Body of pancreas (tissue), 4 donors: ENCODE results near the gene STK17A. TPM values are rescaled to one million over a fixed set of nuclear protein-coding genes. Genes with fewer than 3 reads are reported as not detected.
A peak's percentile ranks its signal among the peaks of the same experiment; 100 is the strongest.

ENCODE experiments used
- ATAC-seq: fragments of 150-250 bp; one replicate; pipeline ENCODE4 v1.9.1; 2016
- DNase-seq, 4 donors: peaks; one replicate each; pipeline ENCODE4 v3.0.0-alpha.2; 2019
- H3K27ac ChIP-seq, 4 donors: fragments of 200-600 bp; sonication (generic); 1 replicate in 3 of 4; 2 replicates in 1 of 4; pipeline versions ENCODE4 v1.5.1 to v1.6.1; 2016 to 2019; ENCODE audit warnings: mild to moderate bottlenecking in 1 of 4, mixed read lengths in 1 of 4, moderate library complexity in 1 of 4
- H3K27me3 ChIP-seq, 2 donors: fragments of 200-600 bp; sonication (generic); one replicate each; pipeline ENCODE4 v1.6.0; 2016; ENCODE audit warnings: mild to moderate bottlenecking in 1 of 2
- H3K36me3 ChIP-seq, 2 donors: fragments of 200-600 bp; sonication (generic); replicated peaks in 1 of 2; 2 replicates each; pipeline ENCODE4 v1.5.1; 2016; ENCODE audit warnings: low read depth in 2 of 2; ENCODE audit not compliant: insufficient read depth in 1 of 2
- H3K4me1 ChIP-seq: fragments of 200-600 bp; sonication (generic); one replicate; pipeline ENCODE4 v1.6.0; 2016
- H3K4me3 ChIP-seq, 2 donors: fragments of 200-600 bp; sonication (generic); 1 replicate in 1 of 2; 2 replicates in 1 of 2; pipeline ENCODE4 v1.5.1; 2016 to 2019
- H3K9me3 ChIP-seq, 3 donors: fragments of 200-600 bp; sonication (generic); 1 replicate in 2 of 3; 2 replicates in 1 of 3; pipeline ENCODE4 v1.5.1; 2016
- CTCF ChIP-seq, 7 experiments: fragments of 450-650 bp in 4 of 7; fragments of 200-600 bp in 3 of 7; sonication (generic) in 3 of 7; IDR thresholded peaks; one replicate each; pipeline ENCODE4 v1.5.1; 2016 to 2019; ENCODE audit warnings: antibody characterized with exemption in 7 of 7
- POLR2A ChIP-seq, 3 donors: fragments of 450-650 bp; IDR thresholded peaks; one replicate each; pipeline ENCODE4 v1.6.1; 2016; ENCODE audit warnings: antibody characterized with exemption in 3 of 3, mild to moderate bottlenecking in 2 of 3
- WGBS, 2 donors: methylation state at CpG; one replicate each; pipeline ENCODE4 v1.1.5; 2017; 5-methylcytosine and 5-hydroxymethylcytosine counted together
- intact Hi-C: fragments of 100-400 bp; cut with DNase I; formaldehyde crosslinking; loops from one replicate; pipeline ENCODE4 v1.15.1; 2023
- total RNA-seq, 2 donors: library from RNA; depleted of rRNA; stranded (reverse); fragments of >200 nt; gene quantifications; one replicate each; pipeline ENCODE4 v1.1.0, GENCODE V29; 2016

Gene STK17A
- total RNA-seq: 10 to 100 TPM in 1 of 2 donors, 1 to 10 TPM in 1; 8.6 to 18.7 TPM

DNA sequence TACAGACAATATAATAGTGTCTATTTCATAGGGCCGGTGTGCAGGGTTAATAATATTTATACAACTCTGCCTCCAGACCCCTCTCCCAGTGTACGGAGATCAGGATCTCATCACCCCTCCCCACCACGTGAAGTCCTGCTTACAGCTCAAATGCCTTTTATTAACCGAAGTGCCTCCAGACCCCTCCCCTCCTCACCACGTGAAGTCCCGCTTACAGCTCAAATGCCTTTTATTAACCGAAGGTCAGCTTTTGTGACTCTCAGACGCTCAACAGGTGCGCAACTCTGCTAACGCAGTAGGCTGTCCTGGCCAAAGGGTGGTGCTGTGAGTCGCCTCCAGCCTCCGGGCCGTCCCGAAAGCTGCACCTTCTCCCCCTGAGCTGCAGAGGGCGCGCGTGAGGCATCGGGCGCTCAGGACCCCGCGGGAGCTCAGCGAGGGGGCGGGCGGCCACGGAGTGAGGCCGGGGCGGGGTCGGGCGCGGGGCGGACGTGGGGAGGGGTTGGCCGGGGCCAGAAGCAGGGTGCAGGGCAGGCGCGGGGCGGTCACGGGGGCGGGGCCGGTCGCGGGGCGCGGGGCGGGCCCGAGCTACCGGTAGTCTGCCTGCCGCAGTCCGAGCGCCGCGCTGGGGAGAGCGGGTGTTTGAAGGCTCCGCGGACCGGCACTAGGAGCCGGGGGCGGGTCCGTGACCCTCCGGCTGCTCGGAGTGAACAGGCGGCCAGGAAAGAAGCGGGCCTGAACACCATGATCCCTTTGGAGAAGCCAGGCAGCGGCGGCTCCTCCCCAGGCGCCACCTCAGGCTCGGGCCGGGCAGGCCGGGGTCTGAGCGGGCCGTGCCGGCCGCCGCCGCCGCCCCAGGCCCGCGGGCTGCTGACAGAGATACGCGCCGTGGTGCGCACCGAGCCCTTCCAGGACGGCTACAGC is at the start of gene STK17A:
Gene STK17A, plus strand, starts transcription at position 606 of the 921 bp plus-strand sequence. Its CDS starts 136 bp downstream, at position 742.
- intact Hi-C loops: loop anchor here (5.0 kb wide), 1 partner anchor 120 kb away; no protein-coding TSS in a partner anchor
- WGBS, 2 donors: 2% methylated on average over 9 to 74 of the region's 83 CpGs
- Histone ChIP-seq H3K27ac (peak within 1 kb of the TSS; percentile 90 to 97 (median 95)), H3K27me3 (no peaks in the 10 kb centered on the region), H3K4me1 (peaks cover 40% of the 10 kb centered on the region), H3K4me3 (peak within 1 kb of the TSS; percentile 46 to 56), H3K9me3 (no peaks in the 10 kb centered on the region), H3K36me3 (no peaks in the 10 kb centered on the region)
- ATAC-seq (peak; percentile 89), DNase-seq (peak; percentile 92 to 94 (median 94))
- peak; percentile 88 to 92 (median 91) for TF ChIP-seq POLR2A (IDR thresholded peaks at IDR 0.05)
- peak; percentile 97 to 100 (median 100) for TF ChIP-seq CTCF (IDR thresholded peaks at IDR 0.05)

- intact Hi-C loops: no loop called here
- DNase-seq (no peak), ATAC-seq (no peak)
- Histone ChIP-seq H3K36me3 (no peaks in the 10 kb centered on the region), H3K27me3 (no peaks in the 10 kb centered on the region), H3K9me3 (no peaks in the 10 kb centered on the region), H3K4me3 (no peak overlapping the region), H3K4me1 (no peaks in the 10 kb centered on the region), H3K27ac (no peak overlapping the region)
- 63 to 66% methylated on average over 6 of the region's 6 CpGs for WGBS, 2 donors
- TF ChIP-seq CTCF (IDR thresholded peaks at IDR 0.05) (no peak), POLR2A (IDR thresholded peaks at IDR 0.05) (no peak)
These were observed 49.0 kb upstream of the STK17A start for GRCh38 chr7:43533801-43534479.

GRCh38 chr7:43535031-43535451 is 47.9 kb upstream of the STK17A start:
- ATAC-seq: no peak
- intact Hi-C loops: no loop called here
- H3K4me1 ChIP-seq: no peaks in the 10 kb centered on the region
- H3K4me3 ChIP-seq: no peak overlapping the region
- 80 to 93% methylated on average over 4 of the region's 4 CpGs for WGBS, 2 donors
- H3K9me3 ChIP-seq: no peaks in the 10 kb centered on the region
- no peak overlapping the region for H3K27ac ChIP-seq
- DNase-seq: peak in 1 of 4 donors; percentile 20
- H3K36me3 ChIP-seq: no peaks in the 10 kb centered on the region
- TF ChIP-seq POLR2A (IDR thresholded peaks at IDR 0.05) (no peak), CTCF (IDR thresholded peaks at IDR 0.05) (no peak)
- no peaks in the 10 kb centered on the region for H3K27me3 ChIP-seq

GRCh38 chr7:43535810-43536585 is 46.9 kb upstream of the STK17A start:
- WGBS, 2 donors: 74 to 76% methylated on average over 5 to 6 of the region's 6 CpGs
- no peak for TF ChIP-seq CTCF (IDR thresholded peaks at IDR 0.05)
- no peak for TF ChIP-seq POLR2A (IDR thresholded peaks at IDR 0.05)
- no peaks in the 10 kb centered on the region for H3K36me3 ChIP-seq
- no peak overlapping the region for H3K27ac ChIP-seq
- ATAC-seq (no peak), DNase-seq (no peak)
- no peaks in the 10 kb centered on the region for H3K9me3 ChIP-seq
- no peak overlapping the region for H3K4me3 ChIP-seq
- no peaks in the 10 kb centered on the region for H3K27me3 ChIP-seq
- no peaks in the 10 kb centered on the region for H3K4me1 ChIP-seq
- intact Hi-C loops: no loop called here
